WTC11 (cell line): ENCODE measurements around the gene MIXL1. TPM values are rescaled to one million over a fixed set of nuclear protein-coding genes. Genes with fewer than 3 reads are reported as not detected.

Experiments
- ATAC-seq: fragments of 200-7000 bp; cut with Tn5 transposase; 2 replicates; pipeline ENCODE4 v1.10.0; 2021; ENCODE audit warnings: mild to moderate bottlenecking, moderate library complexity
- CTCF ChIA-PET: fragments of 300-600 bp; sonication (Branson Sonifier 250); formaldehyde crosslinking; loops from one replicate; lab custom pipeline; 2021; ENCODE audit warnings: antibody characterized with exemption; lab: Charles Lee
- POLR2A ChIA-PET: fragments of 350-600 bp; sonication (Branson Sonifier 250); formaldehyde crosslinking; loops from one replicate; lab custom pipeline; 2021; ENCODE audit warnings: antibody characterized with exemption; lab: Charles Lee
- DNase-seq: peaks from one replicate; pipeline ENCODE4 v3.0.0; 2021; ENCODE audit warnings: low spot score
- H3K27ac Mint-ChIP-seq: 2 replicates; pipeline ENCODE4 v1.8.0; 2021; ENCODE audit warnings: mixed read lengths
- H3K27me3 Mint-ChIP-seq: 2 replicates; pipeline ENCODE4 v1.8.0; 2021; ENCODE audit warnings: low read depth, mild to moderate bottlenecking, moderate library complexity, mixed read lengths
- H3K36me3 Mint-ChIP-seq: 2 replicates; pipeline ENCODE4 v1.8.0; 2021; ENCODE audit warnings: mixed read lengths
- H3K4me1 Mint-ChIP-seq: 2 replicates; pipeline ENCODE4 v1.8.0; 2022; ENCODE audit warnings: mixed read lengths
- H3K4me3 Mint-ChIP-seq: 2 replicates; pipeline ENCODE4 v1.8.0; 2021; ENCODE audit warnings: mild to moderate bottlenecking, moderate library complexity, mixed read lengths
- H3K9me3 Mint-ChIP-seq: 2 replicates; pipeline ENCODE4 v1.8.0; 2021; ENCODE audit warnings: mixed read lengths
- ATF1 ChIP-seq: sonication (generic); formaldehyde crosslinking; IDR thresholded peaks from 2 replicates; pipeline ENCODE4 v1.8.1; 2023; ENCODE audit warnings: mild to moderate bottlenecking, moderate library complexity, missing genetic modification reagents
- CBFB ChIP-seq: sonication (generic); formaldehyde crosslinking; IDR thresholded peaks from 2 replicates; pipeline ENCODE4 v1.8.1; 2022; ENCODE audit warnings: mild to moderate bottlenecking, low read depth, missing genetic modification reagents
- ETV6 ChIP-seq: sonication (generic); formaldehyde crosslinking; IDR thresholded peaks from 2 replicates; pipeline ENCODE4 v1.8.1; 2022; ENCODE audit warnings: mild to moderate bottlenecking, missing genetic modification reagents
- FOXP4 ChIP-seq: sonication (generic); formaldehyde crosslinking; IDR thresholded peaks from 2 replicates; pipeline ENCODE4 v1.8.0; 2022; ENCODE audit warnings: mild to moderate bottlenecking, missing genetic modification reagents
- GTF2I ChIP-seq: fragments of 250-450 bp; sonication (Bioruptor Pico); conservative IDR thresholded peaks from 2 replicates; pipeline ENCODE4 v1.4.0; 2021; ENCODE audit warnings: mild to moderate bottlenecking
- NFE2L1 ChIP-seq: sonication (generic); formaldehyde crosslinking; IDR thresholded peaks from 2 replicates; pipeline ENCODE4 v1.8.1; 2023; ENCODE audit warnings: missing genetic modification reagents
- NR1H2 ChIP-seq: sonication (generic); formaldehyde crosslinking; IDR thresholded peaks from 2 replicates; pipeline ENCODE4 v1.9.0; 2021; ENCODE audit warnings: mild to moderate bottlenecking, moderate library complexity, missing genetic modification reagents
- SMAD3 ChIP-seq: sonication (generic); formaldehyde crosslinking; IDR thresholded peaks from 2 replicates; pipeline ENCODE4 v1.8.0; 2022; ENCODE audit warnings: missing genetic modification reagents, mild to moderate bottlenecking, borderline replicate concordance
- SP1 ChIP-seq: sonication (generic); formaldehyde crosslinking; conservative IDR thresholded peaks from 2 replicates; pipeline ENCODE4 v1.8.1; 2022; ENCODE audit warnings: missing genetic modification reagents
- TEAD1 ChIP-seq: sonication (generic); formaldehyde crosslinking; IDR thresholded peaks from 2 replicates; pipeline ENCODE4 v1.8.0; 2022; ENCODE audit warnings: mild to moderate bottlenecking, missing genetic modification reagents
- TEAD4 ChIP-seq: sonication (generic); formaldehyde crosslinking; IDR thresholded peaks from 2 replicates; pipeline ENCODE4 v1.8.0; 2022; ENCODE audit warnings: mild to moderate bottlenecking, missing genetic modification reagents
- USF2 ChIP-seq: sonication (generic); formaldehyde crosslinking; IDR thresholded peaks from 2 replicates; pipeline ENCODE4 v1.8.1; 2023; ENCODE audit warnings: mild to moderate bottlenecking, missing genetic modification reagents, moderate library complexity
- ZBTB21 ChIP-seq: sonication (generic); formaldehyde crosslinking; IDR thresholded peaks from 2 replicates; pipeline ENCODE4 v1.8.1; 2023; ENCODE audit warnings: mild to moderate bottlenecking, missing genetic modification reagents, borderline replicate concordance
- ZNF138 ChIP-seq: sonication (generic); formaldehyde crosslinking; conservative IDR thresholded peaks from 2 replicates; pipeline ENCODE4 v1.8.1; 2022; ENCODE audit warnings: mild to moderate bottlenecking, moderate library complexity, missing genetic modification reagents
- ZNF263 ChIP-seq: sonication (generic); formaldehyde crosslinking; IDR thresholded peaks from 2 replicates; pipeline ENCODE4 v1.8.1; 2022; ENCODE audit warnings: low read depth, mild to moderate bottlenecking, moderate library complexity, missing genetic modification reagents
- ZNF281 ChIP-seq: sonication (generic); formaldehyde crosslinking; IDR thresholded peaks from 2 replicates; pipeline ENCODE4 v1.8.0; 2023; ENCODE audit warnings: mild to moderate bottlenecking, missing genetic modification reagents
- ZNF396 ChIP-seq: fragments of 250-450 bp; sonication (Bioruptor Pico); IDR thresholded peaks from 2 replicates; pipeline ENCODE4 v1.8.0; 2021; ENCODE audit warnings: mild to moderate bottlenecking, moderate library complexity, borderline replicate concordance
- ZNF423 ChIP-seq: fragments of 250-450 bp; sonication (Bioruptor Pico); IDR thresholded peaks from 2 replicates; pipeline ENCODE4 v2.1.2; 2022; ENCODE audit warnings: mild to moderate bottlenecking, moderate library complexity
- total RNA-seq: library from RNA; stranded (reverse); gene quantifications from 3 replicates; pipeline ENCODE4 v1.2.3, GENCODE V29; 2021
- TF ChIP-seq, protein P1 (sequence below): fragments of 250-450 bp; sonication (Bioruptor Pico); IDR thresholded peaks from 2 replicates; pipeline ENCODE4 v1.9.0; 2021; ENCODE audit warnings: mild to moderate bottlenecking
- TF ChIP-seq, protein P2 (sequence below): sonication (generic); formaldehyde crosslinking; IDR thresholded peaks from 2 replicates; pipeline ENCODE4 v1.8.0; 2023; ENCODE audit warnings: missing genetic modification reagents

The MIXL1 gene
- total RNA-seq, 1 experiment from 2014 or later: 6.4 TPM

DNA sequence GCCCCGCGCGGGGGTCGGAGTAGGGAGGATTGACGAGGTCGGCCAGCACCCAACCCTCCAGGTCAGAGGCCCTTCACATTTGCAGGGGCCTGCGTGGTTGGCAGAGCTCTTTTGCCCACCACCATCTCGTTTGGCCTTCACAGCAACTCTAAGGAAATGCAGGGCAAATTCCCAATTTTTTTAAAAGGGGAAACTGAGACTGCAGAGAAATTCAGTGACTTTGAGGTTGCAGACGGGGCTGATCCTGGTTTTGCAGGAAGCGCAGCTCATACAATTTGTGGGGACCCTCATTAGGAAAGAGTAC, 36.5 kb upstream of the MIXL1 start (continued):
- TF ChIP-seq, protein P1, sequence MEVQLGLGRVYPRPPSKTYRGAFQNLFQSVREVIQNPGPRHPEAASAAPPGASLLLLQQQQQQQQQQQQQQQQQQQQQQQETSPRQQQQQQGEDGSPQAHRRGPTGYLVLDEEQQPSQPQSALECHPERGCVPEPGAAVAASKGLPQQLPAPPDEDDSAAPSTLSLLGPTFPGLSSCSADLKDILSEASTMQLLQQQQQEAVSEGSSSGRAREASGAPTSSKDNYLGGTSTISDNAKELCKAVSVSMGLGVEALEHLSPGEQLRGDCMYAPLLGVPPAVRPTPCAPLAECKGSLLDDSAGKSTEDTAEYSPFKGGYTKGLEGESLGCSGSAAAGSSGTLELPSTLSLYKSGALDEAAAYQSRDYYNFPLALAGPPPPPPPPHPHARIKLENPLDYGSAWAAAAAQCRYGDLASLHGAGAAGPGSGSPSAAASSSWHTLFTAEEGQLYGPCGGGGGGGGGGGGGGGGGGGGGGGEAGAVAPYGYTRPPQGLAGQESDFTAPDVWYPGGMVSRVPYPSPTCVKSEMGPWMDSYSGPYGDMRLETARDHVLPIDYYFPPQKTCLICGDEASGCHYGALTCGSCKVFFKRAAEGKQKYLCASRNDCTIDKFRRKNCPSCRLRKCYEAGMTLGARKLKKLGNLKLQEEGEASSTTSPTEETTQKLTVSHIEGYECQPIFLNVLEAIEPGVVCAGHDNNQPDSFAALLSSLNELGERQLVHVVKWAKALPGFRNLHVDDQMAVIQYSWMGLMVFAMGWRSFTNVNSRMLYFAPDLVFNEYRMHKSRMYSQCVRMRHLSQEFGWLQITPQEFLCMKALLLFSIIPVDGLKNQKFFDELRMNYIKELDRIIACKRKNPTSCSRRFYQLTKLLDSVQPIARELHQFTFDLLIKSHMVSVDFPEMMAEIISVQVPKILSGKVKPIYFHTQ (CRISPR knock-in tag): no peak
- TF ChIP-seq SMAD3 (CRISPR knock-in tag): no peak
- no peak for TF ChIP-seq SP1 (CRISPR knock-in tag)
- TF ChIP-seq NFE2L1 (CRISPR knock-in tag): no peak
- TF ChIP-seq ZNF263 (CRISPR knock-in tag): no peak
- TF ChIP-seq ZBTB21 (CRISPR knock-in tag): no peak
- TF ChIP-seq ATF1 (CRISPR knock-in tag): no peak
- no peak for TF ChIP-seq TEAD1 (CRISPR knock-in tag)
- TF ChIP-seq, protein P2, sequence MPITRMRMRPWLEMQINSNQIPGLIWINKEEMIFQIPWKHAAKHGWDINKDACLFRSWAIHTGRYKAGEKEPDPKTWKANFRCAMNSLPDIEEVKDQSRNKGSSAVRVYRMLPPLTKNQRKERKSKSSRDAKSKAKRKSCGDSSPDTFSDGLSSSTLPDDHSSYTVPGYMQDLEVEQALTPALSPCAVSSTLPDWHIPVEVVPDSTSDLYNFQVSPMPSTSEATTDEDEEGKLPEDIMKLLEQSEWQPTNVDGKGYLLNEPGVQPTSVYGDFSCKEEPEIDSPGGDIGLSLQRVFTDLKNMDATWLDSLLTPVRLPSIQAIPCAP (CRISPR knock-in tag): no peak
- no peak for TF ChIP-seq ETV6 (CRISPR knock-in tag)
- TF ChIP-seq GTF2I (CRISPR knock-in tag): no peak
- no peak for TF ChIP-seq USF2 (CRISPR knock-in tag)
- TF ChIP-seq, all 79 proteins: peak for 0

GRCh38 chr1:226187380-226187779, 36.1 kb upstream of the MIXL1 start:
- no peaks in the 10 kb centered on the region for H3K27me3 Mint-ChIP-seq
- peaks cover 21% of the 10 kb centered on the region for H3K4me1 Mint-ChIP-seq
- no peak for TF ChIP-seq ZNF423 (CRISPR knock-in tag)
- no peak for TF ChIP-seq ZNF138
- no peak for TF ChIP-seq ZNF281 (CRISPR knock-in tag)
- no peak for TF ChIP-seq TEAD4 (CRISPR knock-in tag)
- no peak for TF ChIP-seq TEAD1 (CRISPR knock-in tag)
- no peak for TF ChIP-seq CBFB
- no peak for TF ChIP-seq FOXP4 (CRISPR knock-in tag)
- TF ChIP-seq NR1H2 (CRISPR knock-in tag): no peak
- TF ChIP-seq ZNF396: no peak
- ATAC-seq (no peak), DNase-seq (no peak)
- ChIA-PET CTCF (interaction anchor here (1.0 kb wide), 2 partner anchors 10 to 62 kb away, joined by 7 to 8 read pairs; no protein-coding TSS in a partner anchor), POLR2A (no interaction called here)
- H3K27ac Mint-ChIP-seq: no peak overlapping the region
- H3K9me3 Mint-ChIP-seq: no peaks in the 10 kb centered on the region
- peak overlapping the region; percentile 81 for H3K4me3 Mint-ChIP-seq
- peaks cover 7% of the 10 kb centered on the region for H3K36me3 Mint-ChIP-seq
